Mesodermal cell (in vitro differentiated cells): Measurements from ENCODE around the gene ELMO3.

Experiments used
- H3K27ac ChIP-seq: 2 replicates; pipeline ENCODE4 v1.7.0; 2013; ENCODE audit warnings: mild to moderate bottlenecking, low read depth, low read length, moderate library complexity; ENCODE audit not compliant: severe bottlenecking
- H3K36me3 ChIP-seq: 2 replicates; pipeline ENCODE4 v1.7.1; 2013; ENCODE audit warnings: mild to moderate bottlenecking, low read length, moderate library complexity; ENCODE audit not compliant: control insufficient read depth, insufficient read depth
- H3K4me1 ChIP-seq: one replicate; pipeline ENCODE4 v1.7.1; 2013; ENCODE audit warnings: mild to moderate bottlenecking, low read length; ENCODE audit not compliant: insufficient read depth, control insufficient read depth, poor library complexity, severe bottlenecking
- H3K4me3 ChIP-seq: 2 replicates; pipeline ENCODE4 v1.7.0; 2013; ENCODE audit warnings: low read length, control low read depth, mild to moderate bottlenecking; ENCODE audit not compliant: insufficient read depth, poor library complexity, severe bottlenecking; ENCODE audit errors: extremely low read depth
- H3K9me3 ChIP-seq: 2 replicates; pipeline ENCODE4 v1.7.1; 2013; ENCODE audit warnings: mild to moderate bottlenecking, low read length, moderate library complexity; ENCODE audit not compliant: control insufficient read depth
- WGBS, 2 experiments: methylation state at CpG; one replicate each; pipeline ENCODE4 v1.1.5; 2013; ENCODE audit warnings: missing lambda C conversion rate in 2 of 2; ENCODE audit not compliant: insufficient coverage in 2 of 2; 5-methylcytosine and 5-hydroxymethylcytosine counted together

ELMO3 gene

DNA sequence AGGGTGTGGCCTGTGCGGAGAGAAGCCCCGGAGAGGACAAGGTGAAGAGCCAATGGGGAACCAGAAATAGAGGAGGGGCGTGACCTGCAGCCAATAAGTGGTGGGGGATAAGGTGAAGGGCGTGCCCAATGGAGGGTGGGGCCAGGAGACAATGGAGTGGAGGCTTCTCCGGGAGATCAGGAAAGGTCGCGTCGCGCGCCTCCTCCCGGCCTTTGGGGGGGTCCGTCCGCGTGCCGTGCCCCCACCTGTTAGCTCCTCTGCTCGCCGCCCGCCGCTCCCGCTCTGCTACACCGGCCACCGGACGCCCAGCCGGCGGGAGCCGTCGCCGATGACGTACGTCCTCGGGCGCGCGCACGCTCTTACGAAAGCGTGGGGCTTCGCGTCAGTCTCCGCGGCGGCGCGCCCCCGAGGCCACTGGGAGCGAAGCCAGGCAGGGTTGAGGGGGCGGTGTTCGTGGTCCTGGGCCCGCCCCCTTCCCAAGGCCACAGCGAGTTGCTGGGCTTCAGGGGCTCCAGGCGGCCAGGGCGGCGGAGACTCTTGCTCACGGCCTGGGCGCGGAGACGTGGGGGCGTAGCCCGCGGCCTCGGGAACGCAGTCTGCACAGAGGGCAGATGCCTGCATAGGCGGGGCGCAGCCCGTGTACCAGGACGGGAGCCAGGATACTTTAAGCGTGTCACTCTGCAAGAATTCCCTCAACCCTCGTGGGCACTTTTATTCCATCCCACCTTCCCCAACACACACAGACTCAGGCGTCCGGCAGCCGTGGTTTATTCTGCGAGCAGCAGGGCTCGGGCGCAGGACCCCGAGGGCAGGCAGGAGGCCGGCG lies 15.1 kb upstream of the ELMO3 start, which contains the start of gene MATCAP1:
Gene MATCAP1, minus strand, starts transcription at position 337 of the 826 bp plus-strand sequence. CDS start 3,353 bp downstream, outside the sequence.
- H3K36me3 ChIP-seq, result peaks cover 19% of the 10 kb centered on the region
- H3K27ac ChIP-seq, result peak within 1 kb of the TSS; percentile 98
- peak within 1 kb of the TSS; percentile 61 for H3K4me3 ChIP-seq
- peaks cover 25% of the 10 kb centered on the region for H3K4me1 ChIP-seq
- 0 to 1% methylated on average over 52 to 71 of the region's 77 CpGs for WGBS, 2 experiments
- H3K9me3 ChIP-seq, result no peaks in the 10 kb centered on the region

DNA sequence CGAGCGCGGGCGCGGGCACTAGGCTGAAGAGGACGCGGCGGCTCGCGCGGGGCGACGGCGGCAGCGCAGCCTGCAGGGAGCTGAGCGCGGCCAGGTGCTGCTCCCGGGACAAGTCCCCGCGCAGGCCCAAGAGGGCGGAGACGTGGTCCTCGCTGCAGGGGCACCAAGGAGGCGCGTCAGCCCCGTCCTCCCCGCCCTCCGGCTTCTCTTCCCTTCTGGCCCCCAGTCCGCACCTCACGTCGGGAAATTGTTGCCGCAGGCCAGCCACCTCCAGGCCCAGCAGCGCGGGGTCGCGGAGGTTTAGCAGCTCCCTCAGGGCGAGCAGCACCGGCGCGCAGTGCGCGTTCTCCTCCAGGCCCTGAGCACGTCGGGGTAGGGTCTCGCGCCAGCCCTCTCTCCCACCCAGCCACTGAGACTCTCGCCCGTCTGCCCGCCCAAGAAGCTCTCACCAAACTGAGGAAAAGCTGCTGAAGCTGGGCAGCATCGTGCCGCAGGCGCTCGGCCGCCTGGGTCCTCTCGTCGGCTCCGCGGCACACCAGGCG lies 14.4 kb upstream of the ELMO3 start:
- no peaks in the 10 kb centered on the region for H3K9me3 ChIP-seq
- WGBS, 2 experiments, result 14 to 15% methylated on average over 51 to 59 of the region's 59 CpGs
- no peak overlapping the region for H3K27ac ChIP-seq
- peak overlapping the region; percentile 61 for H3K4me3 ChIP-seq
- peaks cover 25% of the 10 kb centered on the region for H3K4me1 ChIP-seq
- peaks cover 16% of the 10 kb centered on the region for H3K36me3 ChIP-seq

DNA sequence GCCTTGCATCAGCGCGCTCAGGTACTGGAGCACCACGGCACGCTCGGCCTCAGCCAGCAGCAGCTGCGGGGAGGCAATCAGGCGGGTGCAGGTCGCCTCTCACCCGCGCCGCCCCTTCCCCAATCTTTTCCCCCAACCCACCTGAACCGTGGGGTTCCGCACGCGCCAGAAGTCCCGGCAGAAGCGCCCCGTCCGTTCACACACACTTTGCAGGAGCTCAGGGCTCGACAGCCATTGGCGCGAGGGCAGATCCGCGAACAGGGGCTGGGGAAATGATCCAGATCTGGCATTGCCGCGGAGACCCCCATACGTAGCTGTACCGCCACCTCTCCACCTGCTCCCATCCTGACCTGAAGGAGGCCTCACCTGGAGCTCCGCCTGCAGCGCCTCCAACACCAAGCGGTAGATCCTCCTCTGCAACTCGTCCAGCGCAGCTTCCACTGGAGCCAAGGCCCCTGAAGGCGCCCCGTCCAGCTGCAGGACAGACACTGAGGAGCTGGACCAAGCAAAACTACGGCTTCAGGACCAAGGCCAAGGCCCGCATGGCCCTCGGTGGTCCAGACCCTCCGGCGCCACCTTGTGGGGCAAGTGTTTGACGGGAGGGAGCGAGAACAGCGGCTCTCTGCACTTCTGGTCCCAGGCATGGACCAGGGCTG lies 13.8 kb upstream of the ELMO3 start:
- 22 to 24% methylated on average over 43 of the region's 43 CpGs for WGBS, 2 experiments
- peaks cover 25% of the 10 kb centered on the region for H3K4me1 ChIP-seq
- H3K9me3 ChIP-seq, result no peaks in the 10 kb centered on the region
- H3K4me3 ChIP-seq, result peak overlapping the region; percentile 61
- H3K27ac ChIP-seq, result no peak overlapping the region
- peaks cover 10% of the 10 kb centered on the region for H3K36me3 ChIP-seq

- Histone ChIP-seq H3K4me3 (no peak overlapping the region), H3K27ac (no peak overlapping the region), H3K4me1 (peaks cover 30% of the 10 kb centered on the region), H3K36me3 (peaks cover 4% of the 10 kb centered on the region), H3K9me3 (no peaks in the 10 kb centered on the region)
- 19 to 20% methylated on average over 9 to 10 of the region's 12 CpGs for WGBS, 2 experiments
These were observed 13.2 kb upstream of the ELMO3 start for GRCh38 chr16:67185651-67186134.

- 32 to 57% methylated on average over 2 of the region's 5 CpGs for WGBS, 2 experiments
- Histone ChIP-seq H3K4me1 (peaks cover 36% of the 10 kb centered on the region), H3K4me3 (no peak overlapping the region), H3K27ac (no peak overlapping the region), H3K9me3 (no peaks in the 10 kb centered on the region), H3K36me3 (no peaks in the 10 kb centered on the region)
These were observed 12.4 kb upstream of the ELMO3 start for GRCh38 chr16:67186550-67186950.

- no peaks in the 10 kb centered on the region for H3K36me3 ChIP-seq
- H3K4me1 ChIP-seq, result peaks cover 37% of the 10 kb centered on the region
- WGBS, 2 experiments, result 92 to 94% methylated on average over 23 to 26 of the region's 26 CpGs
- no peak overlapping the region for H3K4me3 ChIP-seq
- no peaks in the 10 kb centered on the region for H3K9me3 ChIP-seq
- H3K27ac ChIP-seq, result no peak overlapping the region
These were observed 11.6 kb upstream of the ELMO3 start for GRCh38 chr16:67187175-67187890.

DNA sequence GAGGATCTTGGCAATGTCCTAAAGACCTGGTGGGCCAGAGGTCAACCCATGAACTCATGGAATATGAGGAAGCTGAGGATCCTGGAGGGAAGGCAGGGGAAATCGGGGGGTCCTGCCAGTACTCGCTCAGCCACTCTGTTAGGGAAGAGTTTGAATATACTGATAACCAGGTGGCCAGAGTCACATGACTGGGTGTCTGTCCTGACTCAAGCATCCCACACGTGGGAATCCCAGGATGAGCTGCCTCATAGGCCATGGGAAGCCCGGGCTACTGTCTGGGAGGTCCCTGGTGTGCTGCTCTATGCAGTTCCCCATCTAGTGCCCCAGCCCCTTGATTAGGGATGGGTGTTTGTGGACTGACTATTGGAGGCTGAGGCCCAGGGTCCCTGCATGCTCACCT lies 10.6 kb upstream of the ELMO3 start:
- Histone ChIP-seq H3K9me3 (no peaks in the 10 kb centered on the region), H3K4me1 (peaks cover 37% of the 10 kb centered on the region), H3K27ac (no peak overlapping the region), H3K4me3 (no peak overlapping the region), H3K36me3 (peaks cover 5% of the 10 kb centered on the region)
- WGBS, 2 experiments, result 77 to 92% methylated on average over 3 to 4 of the region's 4 CpGs

GRCh38 chr16:67188798-67189197 lies 10.1 kb upstream of the ELMO3 start:
- Histone ChIP-seq H3K9me3 (no peaks in the 10 kb centered on the region), H3K36me3 (peaks cover 9% of the 10 kb centered on the region), H3K4me3 (no peak overlapping the region), H3K4me1 (peaks cover 41% of the 10 kb centered on the region), H3K27ac (no peak overlapping the region)
- 95 to 96% methylated on average over 12 to 14 of the region's 15 CpGs for WGBS, 2 experiments

- H3K4me1 ChIP-seq, result peaks cover 42% of the 10 kb centered on the region
- peaks cover 22% of the 10 kb centered on the region for H3K36me3 ChIP-seq
- WGBS, 2 experiments, result 39 to 79% methylated on average over 2 to 3 of the region's 6 CpGs
- no peaks in the 10 kb centered on the region for H3K9me3 ChIP-seq
- H3K27ac ChIP-seq, result no peak within 1 kb of the TSS
- H3K4me3 ChIP-seq, result peak within 1 kb of the TSS; percentile 22
These were observed 8.9 kb upstream of the ELMO3 start, which contains the start of gene EXOC3L1 for GRCh38 chr16:67190041-67190440. Gene EXOC3L1, minus strand, starts transcription at chr16:67190136. Its CDS starts 460 bp downstream, at chr16:67189676.
